IMR-90 (cell line): ENCODE data around the gene TMPRSS13. TPM values are rescaled to one million over a fixed set of nuclear protein-coding genes. Genes with fewer than 3 reads are reported as not detected.

ENCODE experiments used
- ATAC-seq: fragments of 200-7000 bp; cut with Tn5 transposase; 2 replicates; pipeline ENCODE4 v1.9.1; 2020; ENCODE audit warnings: low read depth, mild to moderate bottlenecking, moderate library complexity
- BruUV-seq: library from RNA; stranded (reverse); fragments of 400-500 nt; replicated peaks from 2 replicates; lab custom pipeline; 2021; lab: Mats Ljungman, UMichigan
- CTCF ChIA-PET: fragments of 300-600 bp; formaldehyde crosslinking; extraction: SDS; loops from one replicate; lab custom pipeline; 2021; ENCODE audit warnings: antibody characterized with exemption; lab: Yijun Ruan, JAX
- POLR2A ChIA-PET: fragments of 300-600 bp; sonication (Branson Sonifier 250); formaldehyde crosslinking; loops from one replicate; lab custom pipeline; 2022; ENCODE audit warnings: antibody characterized with exemption; ENCODE audit not compliant: unreplicated experiment; lab: Charles Lee
- DNase-seq: peaks from one replicate; pipeline ENCODE4 v3.0.0; 2013
- H2AFZ ChIP-seq: replicated peaks from 2 replicates; pipeline ENCODE3; 2013; ENCODE audit warnings: low read length, mild to moderate bottlenecking; ENCODE audit not compliant: poor library complexity
- H2AK5ac ChIP-seq: 2 replicates; pipeline ENCODE4 v1.6.1; 2013; ENCODE audit warnings: low read depth, low read length, inconsistent platforms
- H2AK9ac ChIP-seq: replicated peaks from 2 replicates; pipeline ENCODE3; 2013; ENCODE audit warnings: mild to moderate bottlenecking, low read depth, low read length, moderate library complexity; ENCODE audit not compliant: poor library complexity
- H2BK120ac ChIP-seq: 2 replicates; pipeline ENCODE4 v1.6.1; 2013; ENCODE audit warnings: low read depth, low read length, inconsistent platforms
- H2BK15ac ChIP-seq: 3 replicates; pipeline ENCODE4 v1.6.1; 2013; ENCODE audit warnings: low read depth, low read length, inconsistent platforms
- H2BK20ac ChIP-seq: 2 replicates; pipeline ENCODE4 v1.6.1; 2013; ENCODE audit warnings: low read depth, mild to moderate bottlenecking, inconsistent platforms, low read length, moderate library complexity
- H2BK5ac ChIP-seq: 2 replicates; pipeline ENCODE4 v1.6.1; 2013; ENCODE audit warnings: mild to moderate bottlenecking, low read depth, low read length, inconsistent platforms; ENCODE audit not compliant: poor library complexity, severe bottlenecking
- H3K14ac ChIP-seq: replicated peaks from 2 replicates; pipeline ENCODE4 v1.6.1; 2013; ENCODE audit warnings: low read depth, low read length, inconsistent platforms
- H3K18ac ChIP-seq: 2 replicates; pipeline ENCODE4 v1.6.1; 2013; ENCODE audit warnings: low read depth, low read length, control low read depth
- H3K23ac ChIP-seq: 2 replicates; pipeline ENCODE4 v1.6.1; 2013; ENCODE audit warnings: low read depth, low read length, inconsistent platforms
- H3K27ac ChIP-seq: 2 replicates; pipeline ENCODE4 v1.5.1; 2013; ENCODE audit warnings: mild to moderate bottlenecking, control low read depth, low read length; ENCODE audit not compliant: insufficient read depth
- H3K27me3 ChIP-seq: 2 replicates; pipeline ENCODE4 v1.6.1; 2013; ENCODE audit warnings: low read length; ENCODE audit not compliant: control insufficient read depth, insufficient read depth
- H3K36me3 ChIP-seq: 2 replicates; pipeline ENCODE4 v1.6.1; 2013; ENCODE audit warnings: low read length, mixed read lengths; ENCODE audit not compliant: control insufficient read depth, insufficient read depth
- H3K4ac ChIP-seq: 2 replicates; pipeline ENCODE4 v1.6.1; 2013; ENCODE audit warnings: low read depth, low read length, inconsistent platforms
- H3K4me1 ChIP-seq: 2 replicates; pipeline ENCODE4 v1.6.1; 2013; ENCODE audit warnings: low read length, mixed read lengths; ENCODE audit not compliant: control insufficient read depth, insufficient read depth
- H3K4me2 ChIP-seq: 2 replicates; pipeline ENCODE4 v1.6.1; 2013; ENCODE audit warnings: low read depth, mild to moderate bottlenecking, control low read depth, low read length, moderate library complexity
- H3K4me3 ChIP-seq: 2 replicates; pipeline ENCODE4 v1.5.1; 2013; ENCODE audit warnings: low read depth, mild to moderate bottlenecking, control low read depth, low read length, moderate library complexity; ENCODE audit not compliant: insufficient read depth
- H3K56ac ChIP-seq: 2 replicates; pipeline ENCODE4 v1.6.1; 2013; ENCODE audit warnings: low read length, inconsistent platforms; ENCODE audit not compliant: insufficient read depth; ENCODE audit errors: extremely low read depth
- H3K79me1 ChIP-seq, 2 experiments: 2 replicates each; pipeline ENCODE4 v1.6.1; 2013; ENCODE audit warnings: low read length in 2 of 2, inconsistent platforms in 1 of 2, low read depth in 1 of 2
- H3K9ac ChIP-seq: 2 replicates; pipeline ENCODE4 v1.6.1; 2013; ENCODE audit warnings: low read depth, low read length, control low read depth
- H3K9me1 ChIP-seq: 2 replicates; pipeline ENCODE4 v1.6.1; 2013; ENCODE audit warnings: low read length, inconsistent platforms; ENCODE audit not compliant: insufficient read depth
- H3K9me3 ChIP-seq: 2 replicates; pipeline ENCODE4 v1.6.1; 2013; ENCODE audit warnings: low read length; ENCODE audit not compliant: control insufficient read depth, insufficient read depth
- H4K20me1 ChIP-seq: 2 replicates; pipeline ENCODE4 v1.6.1; 2013; ENCODE audit warnings: low read length, inconsistent platforms; ENCODE audit not compliant: insufficient read depth
- H4K5ac ChIP-seq: 2 replicates; pipeline ENCODE4 v1.6.1; 2013; ENCODE audit warnings: mild to moderate bottlenecking, low read depth, low read length, control low read depth
- H4K8ac ChIP-seq, 2 experiments: 2 replicates each; pipeline ENCODE4 v1.6.1; 2013; ENCODE audit warnings: low read depth in 2 of 2, low read length in 2 of 2, control low read depth in 1 of 2, inconsistent platforms in 1 of 2
- H4K91ac ChIP-seq: 2 replicates; pipeline ENCODE4 v1.6.1; 2013; ENCODE audit warnings: low read depth, low read length, inconsistent platforms; ENCODE audit not compliant: insufficient read depth
- BHLHE40 ChIP-seq: fragments of 150-350 bp; IDR thresholded peaks from 2 replicates; pipeline ENCODE4 v1.6.1; 2016; ENCODE audit warnings: mild to moderate bottlenecking, low read depth, low read length
- CEBPB ChIP-seq: IDR thresholded peaks from 2 replicates; pipeline ENCODE4 v1.6.1; 2012; ENCODE audit warnings: low read depth, low read length, improper control_type of control experiment
- CHD1 ChIP-seq: IDR thresholded peaks from 2 replicates; pipeline ENCODE4 v1.6.1; 2012; ENCODE audit warnings: low read depth, low read length, improper control_type of control experiment
- FOS ChIP-seq: fragments of 150-350 bp; IDR thresholded peaks from 2 replicates; pipeline ENCODE4 v1.6.1; 2016; ENCODE audit warnings: low read depth, low read length
- MAFK ChIP-seq: IDR thresholded peaks from 2 replicates; pipeline ENCODE4 v1.6.1; 2012; ENCODE audit warnings: low read depth, low read length, improper control_type of control experiment
- MAZ ChIP-seq: IDR thresholded peaks from 2 replicates; pipeline ENCODE4 v1.6.1; 2012; ENCODE audit warnings: low read depth, mild to moderate bottlenecking, low read length, improper control_type of control experiment, moderate library complexity, borderline replicate concordance
- MXI1 ChIP-seq: IDR thresholded peaks from 2 replicates; pipeline ENCODE4 v1.6.1; 2012; ENCODE audit warnings: low read depth, mild to moderate bottlenecking, low read length, moderate library complexity, borderline replicate concordance
- NFE2L2 ChIP-seq: fragments of 150-350 bp; IDR thresholded peaks from 2 replicates; pipeline ENCODE4 v1.6.1; 2016; ENCODE audit warnings: low read depth, mild to moderate bottlenecking, low read length
- POLR2A ChIP-seq: IDR thresholded peaks from 2 replicates; pipeline ENCODE4 v1.6.1; 2012; ENCODE audit warnings: mild to moderate bottlenecking, low read depth, low read length
- RAD21 ChIP-seq: IDR thresholded peaks from 2 replicates; pipeline ENCODE4 v1.6.1; 2012; ENCODE audit warnings: low read length, improper control_type of control experiment
- RCOR1 ChIP-seq: IDR thresholded peaks from 2 replicates; pipeline ENCODE4 v1.6.1; 2012; ENCODE audit warnings: mild to moderate bottlenecking, low read length, improper control_type of control experiment; ENCODE audit not compliant: insufficient replicate concordance
- RFX5 ChIP-seq: IDR thresholded peaks from 2 replicates; pipeline ENCODE4 v1.8.0; 2012; ENCODE audit warnings: low read depth, mild to moderate bottlenecking, low read length, moderate library complexity
- SMC3 ChIP-seq: fragments of 150-350 bp; IDR thresholded peaks from 2 replicates; pipeline ENCODE4 v1.6.1; 2016; ENCODE audit warnings: low read depth, mild to moderate bottlenecking, antibody characterized with exemption, low read length, moderate library complexity
- WGBS, 2 experiments: methylation state at CpG; one replicate each; pipeline versions ENCODE4 v1.1.5 to v1.1.7; 2013; ENCODE audit warnings: missing lambda C conversion rate in 2 of 2; ENCODE audit not compliant: insufficient read length in 1 of 2; ENCODE audit errors: extremely low coverage in 2 of 2; 5-methylcytosine and 5-hydroxymethylcytosine counted together
- dilution Hi-C: fragments of 300-500 bp; cut with HindIII; formaldehyde crosslinking; loops from one replicate; pipeline ENCODE4 v1.14.3; 2018; ENCODE audit warnings: low sequenced_read_pairs; ENCODE audit not compliant: unreplicated experiment
- in situ Hi-C: fragments of 300-500 bp; cut with MboI; formaldehyde crosslinking; loops from 3 replicates; pipeline ENCODE4 v1.14.3; 2019; ENCODE audit warnings: low sequenced_read_pairs, inconsistent platforms, mixed read lengths
- intact Hi-C: fragments of 100-400 bp; cut with micrococcal nuclease; formaldehyde crosslinking; loops from 2 replicates; pipeline ENCODE4 v1.10.0; 2022
- polyA plus RNA-seq, 3 experiments: library from polyadenylated mRNA; depleted of rRNA; stranded (reverse); fragments of >200 nt; gene quantifications; 2 replicates each; pipeline ENCODE4 v1.2.3, GENCODE V29; 2012; ENCODE audit warnings: low replicate concordance in 1 of 3
- total RNA-seq: library from RNA; depleted of rRNA; stranded (reverse); fragments of >200 nt; gene quantifications from 2 replicates; pipeline ENCODE4 v1.2.3, GENCODE V29; 2012
- TF ChIP-seq, protein P1 (sequence below): fragments of 150-350 bp; IDR thresholded peaks from 2 replicates; pipeline ENCODE4 v1.6.1; 2016; ENCODE audit warnings: low read depth, mild to moderate bottlenecking, low read length, moderate library complexity, borderline replicate concordance
- TF ChIP-seq, protein P2 (sequence below): fragments of 150-350 bp; IDR thresholded peaks from 2 replicates; pipeline ENCODE4 v1.6.1; 2017; ENCODE audit warnings: mild to moderate bottlenecking, antibody characterized with exemption, low read length, low read depth
- TF ChIP-seq, protein P3 (sequence below): conservative IDR thresholded peaks from 2 replicates; pipeline ENCODE4 v1.5.1; 2012; ENCODE audit warnings: mild to moderate bottlenecking, low read depth, low read length, improper control_type of control experiment

TMPRSS13 gene
- total and polyA plus RNA-seq, 2 of the 4 experiments (the other 2 are of a cell fraction), result not detected

DNA sequence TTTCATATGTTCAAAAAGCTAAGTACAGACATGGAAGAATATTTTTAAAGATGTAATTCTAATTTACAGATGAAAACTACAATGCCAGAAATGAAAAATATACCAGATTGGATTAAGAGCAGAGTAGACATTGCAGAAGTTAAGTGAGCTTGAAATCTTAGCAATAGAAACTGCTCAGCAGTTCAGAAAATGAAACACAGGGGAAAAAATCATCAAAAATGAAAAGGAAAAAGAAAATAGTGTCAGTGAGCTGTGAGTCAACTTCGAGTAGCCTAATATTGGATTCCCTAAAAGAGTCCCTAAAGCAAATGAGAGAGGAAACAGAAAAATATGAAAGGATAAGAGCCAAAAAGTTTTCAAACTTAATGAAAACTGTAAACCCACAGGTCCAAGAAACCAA, 31.2 kb upstream of the TMPRSS13 start:
- no peak for ATAC-seq
- Histone ChIP-seq H4K8ac (no peak overlapping the region), H4K5ac (no peak overlapping the region), H3K56ac (no peak overlapping the region), H2AFZ (no peak overlapping the region), H4K20me1 (no peaks in the 10 kb centered on the region), H3K36me3 (no peaks in the 10 kb centered on the region), H3K4me1 (no peaks in the 10 kb centered on the region), H3K27ac (no peak overlapping the region), H3K9me1 (no peaks in the 10 kb centered on the region), H2BK5ac (no peak overlapping the region), H3K9me3 (no peaks in the 10 kb centered on the region), H3K4me3 (no peak overlapping the region), H3K18ac (no peak overlapping the region), H2BK20ac (no peak overlapping the region), H2AK5ac (no peak overlapping the region), H2BK15ac (no peak overlapping the region), H2BK120ac (no peak overlapping the region), H3K4ac (no peak overlapping the region), H3K23ac (no peak overlapping the region), H3K14ac (no peak overlapping the region), H3K4me2 (no peak overlapping the region), H3K79me1 (no peaks in the 10 kb centered on the region), H3K27me3 (peaks cover 2% of the 10 kb centered on the region; the same call in 1 of the 2 replicates), H2AK9ac (no peak overlapping the region), H4K91ac (no peak overlapping the region), H3K9ac (no peak overlapping the region)
- intact Hi-C loops, result no loop called here
- ChIA-PET CTCF (interaction anchor here (0.9 to 1.5 kb wide), 2 partner anchors 10 to 153 kb away, joined by 4 read pairs; no protein-coding TSS in a partner anchor), POLR2A (no interaction called here)
- no CpG with 5 or more reads among the region's 1 CpG for WGBS, 2 experiments
- TF ChIP-seq NFE2L2 (no peak), POLR2A (no peak), SMC3 (no peak), RAD21 (no peak), FOS (no peak), CHD1 (no peak), MXI1 (no peak), MAFK (no peak), CEBPB (no peak), RCOR1 (no peak), MAZ (no peak), BHLHE40 (no peak), RFX5 (no peak)
- TF ChIP-seq, protein P1, sequence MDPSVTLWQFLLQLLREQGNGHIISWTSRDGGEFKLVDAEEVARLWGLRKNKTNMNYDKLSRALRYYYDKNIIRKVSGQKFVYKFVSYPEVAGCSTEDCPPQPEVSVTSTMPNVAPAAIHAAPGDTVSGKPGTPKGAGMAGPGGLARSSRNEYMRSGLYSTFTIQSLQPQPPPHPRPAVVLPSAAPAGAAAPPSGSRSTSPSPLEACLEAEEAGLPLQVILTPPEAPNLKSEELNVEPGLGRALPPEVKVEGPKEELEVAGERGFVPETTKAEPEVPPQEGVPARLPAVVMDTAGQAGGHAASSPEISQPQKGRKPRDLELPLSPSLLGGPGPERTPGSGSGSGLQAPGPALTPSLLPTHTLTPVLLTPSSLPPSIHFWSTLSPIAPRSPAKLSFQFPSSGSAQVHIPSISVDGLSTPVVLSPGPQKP, result no peak
- TF ChIP-seq, protein P2, sequence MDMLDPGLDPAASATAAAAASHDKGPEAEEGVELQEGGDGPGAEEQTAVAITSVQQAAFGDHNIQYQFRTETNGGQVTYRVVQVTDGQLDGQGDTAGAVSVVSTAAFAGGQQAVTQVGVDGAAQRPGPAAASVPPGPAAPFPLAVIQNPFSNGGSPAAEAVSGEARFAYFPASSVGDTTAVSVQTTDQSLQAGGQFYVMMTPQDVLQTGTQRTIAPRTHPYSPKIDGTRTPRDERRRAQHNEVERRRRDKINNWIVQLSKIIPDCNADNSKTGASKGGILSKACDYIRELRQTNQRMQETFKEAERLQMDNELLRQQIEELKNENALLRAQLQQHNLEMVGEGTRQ, result no peak
- TF ChIP-seq, protein P3, sequence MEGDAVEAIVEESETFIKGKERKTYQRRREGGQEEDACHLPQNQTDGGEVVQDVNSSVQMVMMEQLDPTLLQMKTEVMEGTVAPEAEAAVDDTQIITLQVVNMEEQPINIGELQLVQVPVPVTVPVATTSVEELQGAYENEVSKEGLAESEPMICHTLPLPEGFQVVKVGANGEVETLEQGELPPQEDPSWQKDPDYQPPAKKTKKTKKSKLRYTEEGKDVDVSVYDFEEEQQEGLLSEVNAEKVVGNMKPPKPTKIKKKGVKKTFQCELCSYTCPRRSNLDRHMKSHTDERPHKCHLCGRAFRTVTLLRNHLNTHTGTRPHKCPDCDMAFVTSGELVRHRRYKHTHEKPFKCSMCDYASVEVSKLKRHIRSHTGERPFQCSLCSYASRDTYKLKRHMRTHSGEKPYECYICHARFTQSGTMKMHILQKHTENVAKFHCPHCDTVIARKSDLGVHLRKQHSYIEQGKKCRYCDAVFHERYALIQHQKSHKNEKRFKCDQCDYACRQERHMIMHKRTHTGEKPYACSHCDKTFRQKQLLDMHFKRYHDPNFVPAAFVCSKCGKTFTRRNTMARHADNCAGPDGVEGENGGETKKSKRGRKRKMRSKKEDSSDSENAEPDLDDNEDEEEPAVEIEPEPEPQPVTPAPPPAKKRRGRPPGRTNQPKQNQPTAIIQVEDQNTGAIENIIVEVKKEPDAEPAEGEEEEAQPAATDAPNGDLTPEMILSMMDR, result no peak
- in situ Hi-C loops, result no loop called here
- BruUV-seq, result no TSS peak
- no peak for DNase-seq
- dilution Hi-C loops, result no loop called here
